GM18907 (cell line): ENCODE measurements around the gene SKAP1.

Experiments
- ATAC-seq: cut with Tn5 transposase; IDR thresholded peaks from one replicate; pipeline ENCODE4 v1.9.1; 2021; ENCODE audit warnings: mild to moderate bottlenecking, moderate library complexity; ENCODE audit not compliant: unreplicated experiment

SKAP1 gene

DNA sequence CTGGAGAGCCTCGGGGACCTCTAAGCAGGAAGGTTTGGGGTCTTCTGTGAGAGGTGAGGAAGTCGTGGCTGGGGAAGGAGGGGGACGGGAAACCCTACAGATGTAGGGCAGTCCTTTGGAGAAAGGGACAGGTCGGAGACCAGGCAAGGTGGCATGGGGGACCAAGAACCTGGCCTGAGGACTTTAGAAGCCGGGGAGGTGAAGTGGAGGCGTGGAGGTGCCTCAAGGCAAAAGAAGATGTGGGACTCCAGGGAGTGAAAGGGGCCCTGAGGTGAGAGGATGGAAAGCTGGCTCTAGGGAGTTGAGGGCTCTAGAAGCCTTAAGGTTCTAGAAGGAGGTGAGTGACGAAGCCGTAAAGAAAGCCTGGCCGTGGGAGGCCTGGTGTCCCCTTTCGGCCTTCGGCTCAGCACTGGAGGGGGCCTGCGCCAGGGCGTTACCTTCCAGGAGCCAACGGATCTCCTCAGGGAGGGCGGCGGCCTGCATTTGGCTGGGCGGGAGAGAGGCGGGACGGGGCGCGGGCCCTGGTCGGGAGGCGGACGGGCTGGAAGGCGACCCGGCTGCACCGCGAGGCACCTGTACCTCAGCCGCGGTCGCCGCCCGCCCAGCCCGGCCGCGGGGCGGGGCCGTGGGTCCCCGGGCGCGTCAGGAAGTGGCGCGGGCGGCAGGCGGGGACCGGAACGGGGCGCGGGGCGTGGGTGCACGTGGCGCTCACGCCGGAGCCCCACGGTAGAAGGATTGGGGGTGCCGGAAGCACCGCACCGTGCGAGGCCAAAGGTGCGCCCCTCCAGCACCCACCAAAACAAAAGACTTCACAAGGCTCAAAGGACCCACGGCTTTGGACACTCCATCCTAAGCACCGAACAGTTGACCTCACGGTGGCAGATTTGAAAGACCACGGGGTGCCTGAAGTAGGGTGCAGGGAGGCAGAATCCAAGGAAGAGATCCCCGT lies at the start of gene SKAP1:
TSS of gene SKAP1 (minus strand) at position 577 of the 949 bp plus-strand sequence.
- peak; percentile 45 for ATAC-seq

GRCh38 chr17:48479014-48479402 lies 49.0 kb upstream of the SKAP1 start:
- ATAC-seq: no peak

GRCh38 chr17:48478224-48479013 lies 48.4 kb upstream of the SKAP1 start:
- ATAC-seq: peak; percentile 92

GRCh38 chr17:48477221-48477620 lies 47.2 kb upstream of the SKAP1 start:
- ATAC-seq: no peak

DNA sequence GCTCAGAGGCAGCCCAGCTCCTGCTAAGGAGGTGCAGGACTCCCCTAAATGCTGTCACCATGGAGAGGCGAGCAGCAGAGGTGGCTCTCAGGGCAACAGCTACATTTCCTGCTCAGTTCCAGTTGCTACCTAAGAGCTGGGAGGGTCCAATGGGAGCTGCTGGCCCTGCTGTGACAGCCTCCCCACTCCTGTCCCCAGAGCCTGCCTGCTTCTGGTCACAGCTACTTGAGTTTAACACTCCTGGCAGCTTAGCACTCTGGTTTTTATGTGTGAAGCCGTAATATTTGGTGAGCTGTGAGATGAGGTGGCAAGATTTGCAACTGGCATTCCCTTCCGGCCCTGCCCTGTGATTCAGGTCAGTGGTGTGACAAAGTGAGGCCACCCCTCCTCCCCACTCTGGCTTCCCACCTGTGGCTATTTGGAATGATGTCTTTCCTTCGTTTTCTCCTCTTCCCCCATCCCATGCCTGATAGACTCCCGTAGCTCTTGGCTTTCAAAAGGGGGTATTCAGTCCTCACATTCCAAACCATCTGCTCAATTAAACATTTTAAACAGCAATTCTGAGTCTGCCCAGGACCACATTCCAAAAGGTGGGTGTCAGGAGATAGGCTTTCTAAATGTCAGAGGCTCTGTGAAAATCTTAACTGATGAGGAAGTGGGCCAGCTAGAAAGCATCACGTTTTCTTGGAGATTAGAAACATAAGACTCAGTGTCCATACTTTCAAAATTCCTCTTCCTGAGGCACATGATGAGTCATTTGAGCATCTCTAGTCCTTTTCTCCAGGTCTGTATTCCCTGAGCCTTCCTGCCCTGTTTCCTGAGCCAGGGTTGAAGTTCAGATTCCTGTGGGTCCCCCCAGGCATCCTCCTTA lies 42.6 kb upstream of the SKAP1 start:
- no peak for ATAC-seq

GRCh38 chr17:48471817-48472410 lies 41.9 kb upstream of the SKAP1 start:
- ATAC-seq: no peak

DNA sequence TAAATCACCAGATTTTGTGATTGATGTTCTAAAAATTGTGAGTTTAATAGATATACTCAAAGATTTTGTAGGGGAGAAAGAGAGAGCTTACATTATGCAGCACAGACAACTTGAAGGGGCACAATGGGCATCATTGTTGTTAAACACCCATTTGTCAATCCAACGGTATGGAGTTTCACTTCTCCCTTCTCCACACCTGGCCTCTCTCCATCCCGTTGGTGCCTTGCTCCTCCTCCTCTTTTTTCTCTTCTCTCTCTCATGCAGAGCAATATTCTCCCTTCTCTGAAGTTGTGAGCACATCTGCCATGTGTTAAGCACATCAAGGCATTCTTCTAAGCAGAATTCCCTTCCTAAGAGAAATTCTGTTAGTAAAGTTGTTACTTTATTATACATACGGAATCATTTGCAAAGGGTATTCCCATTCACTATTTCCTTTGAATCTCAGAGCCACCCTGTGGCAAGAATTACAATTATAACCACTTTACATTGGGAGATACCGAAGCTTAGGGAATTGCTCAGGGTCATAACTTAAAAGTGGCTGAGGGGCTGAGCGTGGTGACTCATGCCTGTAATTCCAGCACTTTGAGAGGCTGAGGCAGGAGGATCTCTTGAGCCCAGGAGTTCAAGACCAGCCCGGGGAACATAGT lies 40.5 kb upstream of the SKAP1 start:
- no peak for ATAC-seq

DNA sequence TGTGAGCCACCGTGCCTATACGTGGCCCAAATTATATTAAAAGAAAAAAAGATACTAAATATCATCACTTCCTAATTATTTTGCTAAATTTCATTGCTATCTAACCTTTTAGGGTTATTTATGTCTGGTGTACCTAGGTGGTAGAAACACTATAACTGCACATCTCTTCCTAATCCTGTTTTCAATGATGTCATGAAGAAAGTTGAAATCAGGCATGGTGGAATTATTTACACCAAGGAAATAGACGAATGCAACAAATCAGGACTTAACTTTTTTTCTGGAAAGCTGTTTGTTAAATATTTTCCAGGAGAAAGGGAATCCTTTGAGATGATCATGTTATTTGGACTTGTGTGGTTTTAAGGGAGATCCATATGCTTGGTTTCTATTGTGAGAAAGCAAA lies 39.2 kb upstream of the SKAP1 start:
- no peak for ATAC-seq

DNA sequence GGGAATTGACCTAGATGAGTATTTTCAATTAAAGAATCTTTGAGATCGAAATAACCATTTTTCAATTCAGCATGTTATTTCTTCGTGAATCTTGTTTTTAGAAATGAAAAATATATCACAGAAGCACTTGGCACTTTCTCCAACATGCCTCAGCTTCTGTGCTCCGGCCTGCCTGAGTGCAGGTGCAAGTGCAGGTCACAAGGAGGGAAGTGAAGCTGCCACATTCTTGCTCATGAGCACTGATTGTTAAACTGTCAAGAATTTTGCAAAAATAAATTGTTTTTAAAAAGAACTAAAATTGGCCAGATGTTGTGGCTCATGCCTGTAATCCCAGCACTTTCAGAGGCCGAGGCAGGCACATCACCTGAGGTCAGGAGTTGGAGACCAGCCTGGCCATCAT lies 38.3 kb upstream of the SKAP1 start:
- no peak for ATAC-seq

DNA sequence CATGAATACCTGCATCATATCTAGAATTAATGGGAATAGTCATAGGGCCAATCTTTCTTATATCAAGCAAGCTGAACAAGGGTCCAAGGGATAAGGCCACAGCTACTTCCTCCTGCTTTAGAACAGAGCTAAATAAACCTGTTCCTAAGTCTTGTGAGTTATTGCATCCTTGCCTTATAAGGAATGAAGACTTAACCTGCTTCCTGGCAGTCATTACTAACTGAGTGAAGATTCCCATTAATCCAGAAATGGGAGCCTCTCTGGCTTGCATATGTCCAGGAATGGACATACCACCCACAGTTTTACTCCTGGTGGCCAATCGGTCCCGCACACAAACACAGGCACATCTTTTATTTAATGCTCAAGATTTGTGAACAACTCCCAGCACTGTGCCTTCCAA lies 35.9 kb upstream of the SKAP1 start:
- no peak for ATAC-seq

DNA sequence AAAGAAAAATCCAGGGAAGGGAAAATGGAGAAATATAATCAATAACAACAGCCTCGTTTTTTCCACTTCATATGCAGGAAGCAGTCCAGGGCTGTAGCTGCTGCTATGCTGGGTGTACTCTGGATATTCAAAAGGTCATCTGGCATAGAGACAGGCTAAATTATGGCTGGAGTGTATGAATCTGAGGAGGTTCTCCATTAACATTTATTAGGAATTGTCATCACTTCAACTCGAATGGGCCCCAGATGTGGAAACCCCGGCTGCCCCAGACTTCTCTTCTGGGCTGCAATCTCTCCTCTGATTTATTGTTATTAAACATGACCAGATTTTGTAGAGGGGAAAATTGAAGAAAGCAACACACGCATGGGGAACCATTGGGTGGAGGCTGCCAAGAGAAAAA lies 33.5 kb upstream of the SKAP1 start:
- ATAC-seq: no peak

DNA sequence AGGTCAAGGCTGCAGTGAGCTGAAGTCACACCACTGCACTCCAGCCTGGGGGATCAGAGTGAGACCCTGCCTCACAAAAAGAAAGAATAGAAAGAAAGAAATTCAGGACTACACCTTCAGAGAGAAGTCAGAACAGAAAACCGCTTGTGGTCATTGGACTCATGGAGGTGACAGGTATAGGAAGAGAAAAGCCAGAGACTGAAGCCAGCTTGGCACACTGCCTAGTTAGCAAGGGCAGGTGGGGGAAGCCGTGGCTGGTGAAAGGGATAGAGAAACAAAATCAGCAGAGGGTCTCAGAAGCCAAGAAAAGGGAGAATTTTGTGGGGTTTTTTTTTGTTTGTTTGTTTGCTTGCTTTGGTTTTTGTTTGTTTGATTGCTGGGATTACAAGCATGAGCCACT lies 32.9 kb upstream of the SKAP1 start:
- ATAC-seq: no peak

- ATAC-seq: no peak
Observed at GRCh38 chr17:48460052-48460451, 30.0 kb upstream of the SKAP1 start.

GRCh38 chr17:48459070-48459844 lies 29.2 kb upstream of the SKAP1 start:
- ATAC-seq: no peak

DNA sequence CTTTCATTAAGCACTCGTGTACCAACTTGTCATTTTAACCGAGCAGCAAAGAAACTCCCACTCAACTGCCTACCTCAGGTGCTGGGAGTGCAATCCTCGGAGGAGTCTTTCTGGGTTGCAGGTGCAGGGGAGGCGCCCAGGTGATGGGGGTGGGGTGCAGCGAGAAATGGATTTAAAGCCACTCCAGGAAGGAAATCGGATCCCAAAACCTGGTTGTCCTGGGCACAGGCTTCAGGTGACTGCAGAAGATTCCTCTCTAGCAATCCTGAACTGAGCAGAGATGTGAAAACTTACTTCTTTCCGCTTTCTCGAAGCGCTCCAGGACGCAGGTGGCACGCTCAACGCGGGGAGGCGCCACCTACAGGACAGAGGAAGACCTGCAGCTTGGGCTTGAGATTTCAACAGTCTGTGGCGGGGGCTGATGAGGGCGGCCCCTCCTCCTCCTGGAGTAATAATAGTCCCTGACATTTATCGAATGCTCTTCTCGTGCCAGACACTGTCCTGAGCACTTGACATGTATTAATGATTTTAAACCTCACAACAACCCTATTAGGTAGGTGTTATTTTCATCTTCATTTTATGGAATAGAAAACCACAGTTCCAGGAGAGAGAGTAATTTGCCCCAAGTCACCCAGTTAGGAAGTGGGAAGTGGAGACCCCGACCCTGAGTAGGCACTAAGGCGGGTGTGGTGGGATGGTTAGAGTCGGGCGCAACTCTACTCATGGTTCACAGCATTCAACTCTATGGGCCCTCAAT lies 27.2 kb upstream of the SKAP1 start:
- peak; percentile 69 for ATAC-seq

GRCh38 chr17:48456589-48456988 lies 26.6 kb upstream of the SKAP1 start:
- no peak for ATAC-seq

- no peak for ATAC-seq
Observed at GRCh38 chr17:48455791-48456190, 25.8 kb upstream of the SKAP1 start.

DNA sequence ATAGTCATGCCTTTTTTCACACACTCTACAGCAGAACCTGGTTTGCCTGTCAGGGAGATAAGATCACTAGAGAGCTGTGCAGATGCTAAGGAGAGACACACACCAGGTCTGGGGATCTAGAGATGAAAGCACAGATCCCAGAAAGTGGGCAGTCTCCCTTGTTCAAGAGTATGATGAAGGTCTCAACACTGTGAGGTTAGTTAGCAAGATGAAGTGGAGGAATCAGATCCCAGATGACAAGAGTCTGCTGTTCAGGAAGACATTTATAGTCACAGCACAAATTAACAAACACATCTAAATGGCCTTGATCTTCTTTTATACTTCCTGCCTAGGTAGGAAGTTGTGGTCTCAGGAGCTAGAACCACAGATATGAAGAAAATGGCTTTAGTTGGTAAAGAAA lies 23.4 kb upstream of the SKAP1 start:
- ATAC-seq: no peak

- peak; percentile 46 for ATAC-seq
Observed at GRCh38 chr17:48451489-48451888, 21.5 kb upstream of the SKAP1 start.
